B cell (primary cell): ENCODE data around the gene GMPR2. TPM values are rescaled to one million over a fixed set of nuclear protein-coding genes. Genes with fewer than 3 reads are reported as not detected.
"Not testable (repeated sequence)": the region's sequence is repeated elsewhere in the genome, so short reads cannot be mapped to it uniquely, and the experiment has no call there.

Source experiments
- ATAC-seq: fragments of 200-7000 bp; cut with Tn5 transposase; one replicate; pipeline ENCODE4 v1.10.0; 2021; ENCODE audit warnings: low read depth, mild to moderate bottlenecking, moderate number of reproducible peaks, moderate library complexity
- CTCF ChIA-PET: fragments of 350-600 bp; sonication (Branson Sonifier 250); formaldehyde crosslinking; loops from one replicate; lab custom pipeline; 2021; ENCODE audit warnings: antibody characterized with exemption, inconsistent platforms; lab: Charles Lee
- POLR2A ChIA-PET: fragments of 350-600 bp; sonication (Branson Sonifier 250); formaldehyde crosslinking; loops from one replicate; lab custom pipeline; 2021; ENCODE audit warnings: antibody characterized with exemption; lab: Charles Lee
- DNase-seq: peaks from one replicate; pipeline ENCODE4 v3.0.0; 2013
- H2AFZ ChIP-seq: 2 replicates; pipeline ENCODE4 v1.6.1; 2012; ENCODE audit warnings: mild to moderate bottlenecking, low read depth, low read length; ENCODE audit not compliant: insufficient read depth, poor library complexity, severe bottlenecking
- H3K27ac ChIP-seq, 2 donors: 1 replicate in 1 of 2; 2 replicates in 1 of 2; pipeline ENCODE4 v1.5.1; 2012 to 2013; ENCODE audit warnings: low read length in 2 of 2, mild to moderate bottlenecking in 2 of 2, moderate library complexity in 1 of 2
- H3K27me3 ChIP-seq, 4 experiments: fragments of 200-600 bp in 1 of 4; sonication (generic) in 1 of 4; replicated peaks in 1 of 4; 1 replicate in 2 of 4; 2 replicates in 2 of 4; pipeline versions ENCODE4 v1.6.1 to v1.7.0; 2013 to 2016; ENCODE audit warnings: low read length in 3 of 4, mild to moderate bottlenecking in 2 of 4, mixed read lengths in 1 of 4, moderate library complexity in 1 of 4; ENCODE audit not compliant: insufficient read depth in 4 of 4, control insufficient read depth in 3 of 4; ENCODE audit errors: control extremely low read depth in 1 of 4
- H3K36me3 ChIP-seq, 2 experiments: replicated peaks in 1 of 2; 1 replicate in 1 of 2; 2 replicates in 1 of 2; pipeline versions ENCODE4 v1.6.1 to v1.7.1; 2013; ENCODE audit warnings: low read length in 1 of 2; ENCODE audit not compliant: insufficient read depth in 2 of 2, control insufficient read depth in 1 of 2; ENCODE audit errors: control extremely low read depth in 1 of 2, extremely low read depth in 1 of 2
- H3K4me1 ChIP-seq, 2 donors: fragments of 200-600 bp in 1 of 2; sonication (generic) in 1 of 2; 1 replicate in 1 of 2; 2 replicates in 1 of 2; pipeline versions ENCODE4 v1.5.1 to v1.6.1; 2013 to 2017; ENCODE audit warnings: low read length in 2 of 2; ENCODE audit not compliant: control insufficient read depth in 2 of 2, insufficient read depth in 2 of 2
- H3K4me2 ChIP-seq: replicated peaks from 2 replicates; pipeline ENCODE3; 2012; ENCODE audit warnings: mild to moderate bottlenecking, low read depth, low read length; ENCODE audit not compliant: poor library complexity, severe bottlenecking
- H3K4me3 ChIP-seq, 5 experiments: fragments of 200-600 bp in 1 of 5; sonication (generic) in 1 of 5; 1 replicate in 3 of 5; 2 replicates in 2 of 5; pipeline versions ENCODE4 v1.5.1 to v1.7.0; 2011 to 2016; ENCODE audit warnings: low read length in 4 of 5, mild to moderate bottlenecking in 4 of 5, low read depth in 2 of 5, control low read depth in 1 of 5, moderate library complexity in 1 of 5; ENCODE audit not compliant: insufficient read depth in 1 of 5; ENCODE audit errors: control extremely low read depth in 1 of 5, extremely low read depth in 1 of 5
- H3K79me2 ChIP-seq: fragments of 200-600 bp; sonication (generic); one replicate; pipeline ENCODE4 v1.6.0; 2016; ENCODE audit warnings: low read length; ENCODE audit not compliant: control insufficient read depth, insufficient read depth
- H3K9ac ChIP-seq: fragments of 200-600 bp; sonication (generic); 2 replicates; pipeline ENCODE4 v1.6.1; 2017; ENCODE audit warnings: mild to moderate bottlenecking, low read length, moderate library complexity
- H3K9me3 ChIP-seq, 3 donors: one replicate each; pipeline versions ENCODE4 v1.6.1 to v1.7.1; 2013; ENCODE audit warnings: low read length in 2 of 3; ENCODE audit not compliant: control insufficient read depth in 2 of 3, insufficient read depth in 1 of 3; ENCODE audit errors: control extremely low read depth in 1 of 3
- H4K20me1 ChIP-seq: 2 replicates; pipeline ENCODE4 v1.6.0; 2012; ENCODE audit warnings: mild to moderate bottlenecking, low read length; ENCODE audit not compliant: insufficient read depth, control insufficient read depth, poor library complexity, severe bottlenecking
- H3K27ac Mint-ChIP-seq: one replicate; pipeline ENCODE4 v1.8.0; 2021; ENCODE audit warnings: mixed read lengths
- H3K27me3 Mint-ChIP-seq: one replicate; pipeline ENCODE4 v1.8.0; 2021; ENCODE audit warnings: mixed read lengths
- H3K4me1 Mint-ChIP-seq: one replicate; pipeline ENCODE4 v1.8.0; 2021; ENCODE audit warnings: mixed read lengths
- H3K4me3 Mint-ChIP-seq: one replicate; pipeline ENCODE4 v1.8.0; 2021; ENCODE audit warnings: mixed read lengths
- H3K9me3 Mint-ChIP-seq: one replicate; pipeline ENCODE4 v1.8.0; 2022; ENCODE audit warnings: mixed read lengths; ENCODE audit not compliant: insufficient read depth
- WGBS: methylation state at CpG from one replicate; pipeline ENCODE4 v1.1.5; 2013; ENCODE audit warnings: missing lambda C conversion rate; ENCODE audit not compliant: insufficient coverage; 5-methylcytosine and 5-hydroxymethylcytosine counted together
- intact Hi-C: fragments of 100-400 bp; cut with micrococcal nuclease; formaldehyde crosslinking; loops from one replicate; pipeline ENCODE4 v1.10.0; 2022
- polyA plus RNA-seq: library from polyadenylated mRNA; depleted of rRNA; stranded (reverse); fragments of >200 nt; gene quantifications from 2 replicates; pipeline ENCODE4 v1.2.3, GENCODE V29; 2012
- total RNA-seq, 2 donors: library from RNA; stranded (reverse); fragments of 120-200 nt in 1 of 2; gene quantifications; 1 replicate in 1 of 2; 2 replicates in 1 of 2; pipeline versions ENCODE4 v1.2.3 to v1.2.4, GENCODE V29; 2013 to 2022

GMPR2 gene
- total and polyA plus RNA-seq, 2 donors (not counting 1 experiment from before 2014, with no cell fraction given): 39.7 to 58.7 TPM

DNA sequence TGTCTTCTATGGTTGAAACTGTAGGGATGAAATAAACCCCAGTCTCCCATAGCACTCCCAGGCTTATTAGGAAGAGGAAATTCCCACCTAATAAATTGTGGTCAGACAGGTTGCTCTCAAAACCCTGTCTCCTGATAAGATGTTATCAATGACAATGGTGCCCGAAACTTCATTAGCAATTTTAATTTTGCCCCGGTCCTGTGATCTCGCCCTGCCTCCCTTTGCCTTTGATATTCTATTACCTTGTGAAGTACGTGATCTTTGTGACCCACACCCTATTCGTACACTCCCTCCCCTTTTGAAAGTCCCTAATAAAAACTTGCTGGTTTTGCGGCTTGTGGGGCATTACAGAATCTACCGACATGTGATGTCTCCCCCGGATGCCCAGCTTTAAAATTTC, 30.2 kb upstream of the GMPR2 start:
- H3K27me3 ChIP-seq, H3K4me3 ChIP-seq, H3K27me3 Mint-ChIP-seq, H3K27ac ChIP-seq, ATAC-seq, DNase-seq, H3K4me2 ChIP-seq, CTCF ChIA-PET, H3K4me3 Mint-ChIP-seq, H3K27ac Mint-ChIP-seq, intact Hi-C loops, H3K9me3 ChIP-seq, H3K9me3 Mint-ChIP-seq, H2AFZ ChIP-seq, H3K9ac ChIP-seq, POLR2A ChIA-PET: not testable (repeated sequence)
- H3K79me2 ChIP-seq: peaks cover 66% of the 10 kb centered on the region
- 100% methylated on average over 4 of the region's 8 CpGs for WGBS
- peaks cover 2 to 38% of the 10 kb centered on the region in 2 experiments for H3K36me3 ChIP-seq
- H3K4me1 Mint-ChIP-seq: peaks cover 23% of the 10 kb centered on the region
- peaks cover 16% of the 10 kb centered on the region for H4K20me1 ChIP-seq
- peaks cover 10 to 13% of the 10 kb centered on the region in 2 donors for H3K4me1 ChIP-seq

DNA sequence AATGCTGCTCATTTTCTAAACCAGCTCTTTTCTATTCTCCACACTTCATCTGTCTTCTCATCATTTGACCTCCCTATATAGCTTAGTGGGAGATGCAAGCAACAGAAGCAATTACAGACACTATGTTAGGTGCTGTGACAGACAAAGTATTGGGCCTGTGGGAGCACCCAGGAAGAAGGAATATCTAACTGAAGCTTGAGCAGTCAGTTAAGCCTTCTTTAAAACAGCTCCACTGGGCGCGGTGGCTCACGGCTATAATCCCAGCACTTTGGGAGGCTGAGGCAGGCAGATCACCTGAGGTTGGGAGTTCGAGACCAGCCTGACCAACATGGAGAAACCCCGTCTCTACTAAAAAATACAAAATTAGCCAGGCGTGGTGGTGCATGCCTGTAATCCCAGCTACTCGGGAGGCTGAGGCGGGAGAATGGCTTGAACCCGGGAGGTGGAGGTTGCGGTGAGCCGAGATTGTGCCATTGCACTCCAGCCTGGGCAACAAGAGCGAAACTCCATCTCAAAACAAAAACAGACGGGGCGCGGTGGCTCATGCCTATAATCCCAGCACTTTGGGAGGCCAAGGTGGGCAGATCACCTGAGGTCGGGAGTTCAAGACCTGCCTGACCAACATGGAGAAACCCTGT, 29.4 kb upstream of the GMPR2 start:
- WGBS: 100% methylated on average over 7 of the region's 16 CpGs
- intact Hi-C loops, H2AFZ ChIP-seq, H3K27me3 ChIP-seq, ATAC-seq, H3K27ac Mint-ChIP-seq, H3K9me3 ChIP-seq, H3K4me2 ChIP-seq, H3K4me3 ChIP-seq, H3K27ac ChIP-seq, H3K27me3 Mint-ChIP-seq, H3K9me3 Mint-ChIP-seq, H3K9ac ChIP-seq, H3K4me3 Mint-ChIP-seq, DNase-seq: not testable (repeated sequence)
- peaks cover 25% of the 10 kb centered on the region for H3K4me1 Mint-ChIP-seq
- peaks cover 16% of the 10 kb centered on the region for H4K20me1 ChIP-seq
- peaks cover 14% of the 10 kb centered on the region in 2 donors for H3K4me1 ChIP-seq
- peaks cover 70% of the 10 kb centered on the region for H3K79me2 ChIP-seq
- ChIA-PET POLR2A (interaction anchor here (0.7 to 1.0 kb wide), 2 partner anchors 9 to 15 kb away, joined by 3 read pairs; partner anchors contain the start of gene IPO4), CTCF (interaction anchor here (1.0 kb wide), 1 partner anchor 124 kb away, joined by 5 read pairs; no protein-coding TSS in a partner anchor)
- H3K36me3 ChIP-seq: peaks cover 2 to 47% of the 10 kb centered on the region in 2 experiments
